HUDEP-2 (cell line): ENCODE results near the gene PGP.

ENCODE experiments used
- DNase-seq, 76 experiments: peaks; one replicate each; lab custom pipeline; 2025; ENCODE audit not compliant: unreplicated experiment in 76 of 76; lab: John Stamatoyannopoulos, UW

The PGP gene

DNA sequence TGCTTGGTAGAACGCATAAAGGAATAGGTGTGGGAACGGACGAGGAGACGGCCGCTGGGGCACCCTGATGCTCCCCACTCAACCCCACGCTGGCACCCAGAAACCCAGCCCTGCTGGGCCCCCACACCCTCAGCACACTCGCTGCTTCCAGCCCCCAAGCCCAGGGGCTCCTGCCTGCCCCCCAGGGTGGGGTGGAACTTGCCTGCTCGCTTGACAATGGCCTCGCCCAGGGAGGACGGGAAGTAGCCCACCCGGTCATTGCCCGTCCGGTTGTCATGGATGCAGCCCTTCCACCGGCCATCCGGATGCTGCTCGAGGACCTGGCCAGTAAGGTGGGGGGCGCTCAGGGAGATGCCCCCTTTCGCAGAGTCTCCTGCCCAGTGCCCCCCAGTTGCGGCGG is 28.1 kb downstream of the PGP start:
- DNase-seq: no peak

DNA sequence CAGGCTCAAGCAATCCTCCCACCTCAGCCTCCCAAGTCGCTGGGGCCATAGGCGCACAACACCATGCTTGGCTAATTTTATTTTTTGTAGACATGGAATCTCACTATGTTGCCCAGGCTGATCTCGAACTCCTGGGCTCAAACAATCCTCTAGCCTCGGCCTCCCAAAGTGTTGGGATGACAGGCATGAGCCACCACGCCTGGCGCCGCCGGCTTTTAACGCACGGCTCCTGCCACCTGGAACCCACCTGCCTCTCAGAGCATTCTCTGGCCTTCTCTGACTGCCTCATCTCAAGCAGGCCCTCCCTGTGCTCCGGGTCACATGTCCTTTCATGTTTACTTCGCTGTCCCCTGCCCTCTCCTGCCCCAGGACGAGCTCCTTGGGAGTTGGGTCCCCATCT is 28.6 kb downstream of the PGP start:
- no peak for DNase-seq

DNA sequence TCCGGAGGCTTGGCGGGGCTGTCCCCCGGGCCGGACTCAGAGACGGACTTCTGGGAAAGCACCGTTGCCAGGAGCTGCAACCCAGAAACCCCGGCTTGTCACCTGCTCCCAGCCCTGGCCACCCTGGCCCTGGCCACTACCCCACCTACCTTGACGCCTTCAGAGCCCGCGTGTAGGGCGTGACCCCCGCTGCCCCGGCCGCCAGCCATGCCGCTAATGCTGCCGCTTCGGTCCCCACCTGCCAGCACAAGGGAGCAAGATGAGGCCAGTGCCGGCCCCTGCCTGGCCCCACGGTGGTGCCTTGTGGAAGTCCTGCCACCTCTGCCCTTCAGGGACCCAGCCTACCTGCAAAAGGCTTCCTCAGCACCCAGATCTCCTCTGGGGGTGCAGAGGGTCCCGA is 29.7 kb downstream of the PGP start:
- DNase-seq: no peak

DNA sequence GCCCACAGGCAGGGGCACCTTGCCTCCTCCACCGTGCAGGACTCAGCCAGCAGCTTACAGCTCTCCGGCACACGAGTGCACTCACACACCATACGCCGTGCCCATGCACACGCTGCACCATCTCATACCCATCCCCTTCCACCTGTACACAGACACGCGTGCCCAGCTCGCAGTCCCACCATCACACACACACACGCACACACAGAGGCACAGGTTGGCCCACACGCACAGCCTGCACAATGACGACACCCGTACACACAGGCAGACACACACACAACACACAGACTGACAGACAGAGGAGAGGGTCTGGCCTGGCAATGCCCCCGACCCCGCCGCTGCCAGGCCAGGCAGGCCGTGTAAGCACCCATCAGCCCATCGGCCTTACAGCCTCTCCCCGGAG is 30.3 kb downstream of the PGP start:
- DNase-seq: no peak

DNA sequence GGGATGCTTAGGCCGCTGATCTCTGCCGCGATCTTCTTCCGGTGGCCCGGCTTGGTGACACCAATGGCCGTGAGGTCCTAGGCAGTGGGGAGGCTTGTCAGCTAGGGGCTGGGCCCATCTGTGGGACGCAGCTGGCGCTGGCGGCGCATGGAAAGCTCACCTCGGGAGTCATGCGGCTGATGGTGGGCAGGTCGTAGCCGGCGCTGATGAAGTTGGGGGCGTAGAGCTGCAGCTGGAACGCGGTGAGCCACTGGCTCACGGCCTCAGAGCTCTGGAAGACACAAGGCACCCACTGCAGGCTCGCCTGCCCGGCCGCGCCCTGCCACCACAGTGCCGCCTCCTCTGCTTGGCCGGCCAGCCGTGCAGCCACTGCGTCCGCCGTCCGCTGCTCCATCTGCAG is 31.0 kb downstream of the PGP start:
- no peak for DNase-seq

DNA sequence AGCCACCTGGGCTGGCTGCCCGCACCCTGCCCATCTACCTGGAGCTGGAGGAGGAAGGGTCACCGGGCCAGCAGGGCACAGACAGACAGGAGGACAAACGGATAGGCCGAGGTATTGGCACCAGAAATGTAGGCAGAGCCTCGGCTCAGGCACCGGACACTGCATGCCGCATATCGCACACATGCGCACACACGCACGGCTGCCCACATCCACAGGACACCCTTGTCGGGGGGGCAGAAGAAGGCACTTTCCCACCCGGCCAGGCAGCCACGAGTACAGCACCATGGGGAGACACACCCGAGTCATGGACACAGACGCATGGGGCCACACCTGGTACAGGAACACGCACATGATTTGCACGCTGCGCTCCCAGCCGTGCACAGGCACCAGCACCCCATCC is 32.7 kb downstream of the PGP start:
- no peak for DNase-seq

DNA sequence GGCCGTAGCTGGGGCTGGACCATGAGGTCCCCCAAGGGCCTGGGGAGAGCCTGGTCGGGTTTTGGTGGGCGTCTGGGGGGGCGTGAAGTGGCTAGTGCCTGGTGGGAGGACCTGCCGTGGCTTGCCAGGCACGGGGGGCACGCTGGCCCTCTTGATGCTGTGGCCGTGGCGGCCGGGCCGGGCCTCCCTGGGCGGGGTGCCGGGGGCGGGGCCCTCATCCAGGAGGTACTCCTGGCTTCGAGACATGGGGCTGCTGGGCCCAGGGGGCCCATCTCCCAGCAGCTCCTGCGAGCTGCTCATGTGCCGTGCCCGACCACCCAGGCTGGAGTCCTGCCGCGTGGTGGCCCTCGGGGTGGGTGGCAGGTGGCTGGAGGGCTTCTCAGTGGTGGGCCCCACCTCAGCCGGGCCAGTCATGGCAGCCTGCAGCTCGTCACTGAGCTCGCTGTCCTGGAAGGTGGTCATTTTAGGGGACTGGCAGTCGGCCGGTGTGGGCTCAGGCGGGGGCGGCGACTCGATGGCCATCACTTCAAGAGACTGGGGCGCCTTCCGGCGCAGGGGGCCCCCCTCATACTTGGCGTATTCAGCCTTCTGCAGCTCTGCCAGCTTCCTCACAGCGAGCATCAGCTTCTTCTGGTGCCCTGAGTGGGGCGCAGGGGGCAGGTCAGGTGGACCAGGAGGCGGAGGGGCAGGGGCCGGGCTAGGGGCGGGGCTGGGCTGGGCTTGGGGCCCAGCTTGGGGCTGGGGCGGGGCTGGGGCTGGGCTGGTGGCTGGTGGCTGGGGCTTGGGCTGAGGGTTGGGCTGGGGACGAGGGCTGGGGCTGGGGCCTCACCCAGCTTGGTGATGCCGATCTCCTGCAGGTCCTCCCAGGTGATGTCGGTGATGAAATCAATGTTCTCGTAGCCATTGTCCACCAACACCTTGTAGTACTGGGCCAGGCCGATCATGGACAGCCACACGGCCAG is 33.4 kb downstream of the PGP start:
- peak in 2 of 76 experiments; percentile 4 to 11 for DNase-seq

DNA sequence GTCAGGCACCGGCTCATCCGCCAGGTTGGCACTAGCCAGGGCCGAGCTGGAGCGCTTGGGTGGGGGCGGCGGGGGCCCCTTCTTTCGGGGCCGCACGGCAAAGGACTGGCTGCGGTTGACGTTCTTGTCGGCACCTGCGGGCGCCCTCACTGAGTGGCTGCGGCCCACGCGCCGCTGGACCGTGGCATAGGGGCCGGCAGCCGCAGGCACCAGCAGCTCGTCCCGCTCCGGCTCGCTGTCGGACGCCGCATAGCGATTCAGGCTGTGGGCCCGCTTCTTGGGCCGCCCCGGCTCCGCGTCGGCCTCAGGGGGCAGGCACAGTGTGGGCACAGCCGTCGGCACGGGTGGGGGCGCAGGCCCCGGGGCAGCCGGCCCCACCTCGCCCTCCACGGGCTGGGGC is 34.2 kb downstream of the PGP start:
- DNase-seq: no peak

DNA sequence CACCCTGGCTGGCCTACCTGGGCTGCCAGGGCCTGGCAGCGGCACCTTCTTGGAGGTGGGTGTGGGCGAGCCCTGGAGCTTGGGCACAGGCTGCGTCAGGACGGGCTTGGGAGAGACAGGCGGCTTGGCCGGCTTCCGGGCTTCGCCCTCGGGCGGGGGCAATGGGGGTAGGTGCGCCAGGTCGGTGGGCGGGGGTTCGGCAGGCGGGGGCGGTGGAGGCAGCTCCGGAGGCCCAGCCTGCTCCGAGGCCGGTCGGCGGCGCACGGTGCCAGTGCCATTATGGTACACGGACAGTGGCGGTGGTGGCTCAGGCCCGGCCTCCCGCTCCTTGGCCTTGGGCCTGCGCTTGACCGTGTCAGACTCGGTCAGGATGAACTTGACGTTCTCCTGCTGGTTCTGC is 35.1 kb downstream of the PGP start:
- DNase-seq: no peak

DNA sequence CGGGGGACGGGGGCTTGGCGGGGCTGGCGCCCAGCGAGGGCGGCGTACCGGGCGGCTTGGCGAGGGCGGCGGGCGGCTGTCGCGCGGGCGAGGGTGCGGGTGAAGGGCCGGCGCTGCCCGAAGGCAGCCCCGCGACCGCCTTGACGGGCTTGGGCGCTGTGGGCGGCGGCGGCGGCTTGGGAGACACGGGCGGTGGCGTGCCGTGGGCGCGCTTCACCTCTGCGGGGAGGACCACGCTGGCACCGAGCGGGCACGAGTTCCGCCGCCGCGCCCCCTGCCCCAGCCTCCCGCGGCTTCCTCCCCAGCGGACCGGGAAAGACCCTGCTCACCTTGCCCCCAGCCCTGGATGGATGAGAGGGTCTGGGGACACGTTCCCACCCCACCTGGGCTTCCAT is 35.5 kb downstream of the PGP start:
- DNase-seq: no peak

DNA sequence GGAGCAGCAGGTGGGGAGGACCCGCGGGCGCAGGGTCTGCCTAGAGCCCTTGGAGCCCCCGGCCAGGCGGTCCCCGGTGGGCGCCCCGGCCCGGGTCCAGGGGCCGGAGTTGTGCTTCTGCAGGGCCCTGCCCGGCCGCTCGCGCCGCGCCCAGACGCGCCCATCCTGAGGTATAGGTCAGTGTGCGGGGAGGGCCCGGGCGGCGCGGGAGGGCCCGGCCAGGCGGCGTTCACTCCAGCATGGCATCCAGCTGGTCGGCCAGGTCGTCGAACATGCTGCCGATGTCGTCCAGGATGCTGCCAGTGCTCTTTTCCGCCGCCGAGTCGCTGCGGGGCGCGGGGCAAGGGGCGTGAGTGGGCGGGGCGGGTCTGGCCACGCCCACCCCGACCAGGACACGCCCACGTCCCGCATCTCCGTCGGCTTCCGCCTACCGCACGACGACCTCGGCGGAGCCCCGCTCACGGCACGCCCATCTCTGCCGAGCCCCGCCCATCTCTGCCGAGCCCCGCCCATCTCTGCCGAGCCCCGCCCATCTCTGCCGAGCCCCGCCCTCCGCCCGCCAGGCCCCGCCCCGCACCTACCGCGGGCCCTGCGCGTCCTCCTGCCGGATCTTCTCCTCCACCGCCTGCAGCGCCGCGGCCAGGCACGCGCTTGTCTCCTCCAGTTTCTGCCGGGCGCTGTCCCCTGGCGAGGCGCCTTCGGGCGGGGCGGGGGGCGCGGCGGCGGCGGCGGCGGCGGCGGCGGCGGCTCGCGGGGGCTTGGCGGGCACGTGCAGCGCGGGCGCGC is 36.1 kb downstream of the PGP start:
- DNase-seq: peak in 54 of 76 experiments; percentile 7 to 74 (median 50)

DNA sequence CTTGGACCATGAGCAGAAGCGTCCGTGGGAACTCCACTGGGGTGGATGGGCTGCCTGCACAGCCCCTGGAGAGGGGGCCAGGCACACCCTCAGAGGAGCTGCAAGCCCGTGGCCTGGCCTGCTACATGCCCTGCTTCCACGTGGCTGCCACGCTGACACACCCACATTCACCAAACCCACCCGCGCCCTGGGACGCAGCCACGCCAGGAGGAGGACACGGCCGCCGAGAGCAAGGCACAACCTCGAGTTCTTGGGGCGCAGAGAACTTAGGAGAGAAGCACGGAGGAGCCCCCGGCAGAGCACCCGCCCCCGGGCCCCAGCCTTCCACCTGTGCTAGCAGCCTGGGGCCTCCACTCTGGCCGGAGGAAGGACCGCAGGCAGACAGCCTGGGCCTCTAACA is 37.1 kb downstream of the PGP start:
- no peak for DNase-seq

DNA sequence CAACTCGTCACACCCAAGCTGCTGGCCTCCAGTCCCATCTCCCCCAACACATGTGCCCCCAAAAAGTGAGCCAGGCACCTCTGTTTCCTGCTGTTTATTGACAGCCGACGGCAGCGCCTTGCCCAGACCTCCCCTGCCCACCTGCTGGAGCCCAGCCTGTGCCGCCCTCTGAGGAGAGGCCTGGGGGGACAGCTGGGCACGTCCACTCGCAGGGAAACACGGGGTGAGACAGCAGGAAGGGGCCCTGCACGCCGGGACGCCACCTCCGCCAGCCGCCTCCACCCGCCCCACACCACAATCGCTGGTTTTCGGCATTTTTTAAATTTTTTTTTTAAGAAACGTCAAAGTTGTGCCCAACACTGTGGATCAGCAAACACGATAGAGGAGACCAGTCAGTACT is 37.5 kb downstream of the PGP start:
- DNase-seq: no peak

DNA sequence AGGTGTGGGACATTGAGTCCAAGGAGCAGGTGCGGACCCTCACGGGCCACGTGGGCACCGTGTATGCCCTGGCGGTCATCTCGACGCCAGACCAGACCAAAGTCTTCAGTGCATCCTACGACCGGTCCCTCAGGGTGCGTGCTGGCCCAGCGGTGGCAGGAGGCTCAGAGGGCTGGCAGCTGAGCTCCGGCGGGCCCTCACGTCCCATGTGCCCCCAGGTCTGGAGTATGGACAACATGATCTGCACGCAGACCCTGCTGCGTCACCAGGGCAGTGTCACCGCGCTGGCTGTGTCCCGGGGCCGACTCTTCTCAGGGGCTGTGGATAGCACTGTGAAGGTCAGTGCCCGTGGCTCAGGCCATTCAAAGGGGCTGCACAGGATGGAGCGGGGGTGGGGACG is 38.6 kb downstream of the PGP start:
- DNase-seq: no peak

DNA sequence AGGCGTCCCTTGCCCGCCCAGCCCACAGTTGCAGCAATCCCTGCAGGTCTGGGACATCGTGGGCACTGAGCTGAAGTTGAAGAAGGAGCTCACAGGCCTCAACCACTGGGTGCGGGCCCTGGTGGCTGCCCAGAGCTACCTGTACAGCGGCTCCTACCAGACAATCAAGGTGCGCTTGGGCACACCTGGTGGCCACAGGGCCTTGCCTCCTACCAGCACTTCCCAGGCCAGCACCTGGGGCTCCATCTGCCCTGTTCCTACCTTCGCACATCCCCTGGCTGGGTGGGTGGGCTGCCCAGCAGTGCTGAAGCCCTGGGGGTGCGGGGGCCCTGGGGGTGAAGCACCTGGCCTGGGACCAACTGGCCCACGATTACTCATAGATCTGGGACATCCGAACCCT is 39.2 kb downstream of the PGP start:
- no peak for DNase-seq

DNA sequence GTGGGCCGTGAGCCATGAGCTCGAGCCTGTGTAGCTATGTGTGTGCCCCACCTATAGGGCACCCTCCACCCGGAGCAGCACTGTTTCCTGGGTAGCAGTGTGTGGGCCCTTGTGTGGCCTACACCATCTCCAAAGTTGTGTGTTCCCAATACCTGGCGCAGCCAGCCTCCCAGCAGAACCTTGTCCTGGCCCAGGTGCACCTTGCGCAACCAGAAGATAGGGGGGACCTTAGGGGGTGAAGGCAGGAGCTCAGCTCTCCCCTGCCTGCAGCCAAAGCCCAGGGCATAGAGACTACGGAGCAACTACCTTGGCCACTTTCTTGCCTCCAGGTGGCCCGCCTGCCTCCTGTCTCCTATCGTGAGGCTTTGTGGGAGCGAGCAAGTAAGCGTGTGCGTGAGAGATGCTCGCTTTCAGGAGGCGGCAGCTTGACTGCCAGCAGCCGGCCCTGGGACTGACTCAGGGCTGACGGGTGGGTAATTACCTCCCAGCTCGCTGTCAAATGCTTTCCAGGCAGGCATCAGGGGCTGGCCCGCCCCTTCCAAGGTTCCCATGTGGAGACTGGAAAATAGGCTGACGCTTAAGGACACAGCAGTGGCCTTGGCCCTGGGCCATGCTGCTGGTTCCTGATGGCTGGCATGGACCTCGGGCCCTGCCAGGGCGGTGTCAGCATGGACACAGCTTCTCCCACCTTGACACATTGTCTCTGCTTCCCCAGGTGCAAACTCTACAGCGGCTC is 40.1 kb downstream of the PGP start:
- no peak for DNase-seq

DNA sequence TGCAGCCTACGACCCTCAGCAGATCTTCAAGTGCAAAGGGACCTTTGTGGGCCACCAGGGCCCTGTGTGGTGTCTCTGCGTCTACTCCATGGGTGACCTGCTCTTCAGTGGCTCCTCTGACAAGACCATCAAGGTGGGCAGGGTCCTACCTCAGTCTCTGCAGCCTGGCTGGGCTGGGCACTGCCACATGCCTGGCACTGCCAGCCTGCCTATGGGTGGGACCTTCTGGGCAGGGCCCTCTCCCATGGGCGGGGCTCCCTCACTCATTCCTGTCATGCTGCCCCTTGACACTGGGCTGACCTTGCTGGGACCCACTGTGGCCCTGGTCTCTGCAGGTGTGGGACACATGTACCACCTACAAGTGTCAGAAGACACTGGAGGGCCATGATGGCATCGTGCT is 40.7 kb downstream of the PGP start:
- no peak for DNase-seq

DNA sequence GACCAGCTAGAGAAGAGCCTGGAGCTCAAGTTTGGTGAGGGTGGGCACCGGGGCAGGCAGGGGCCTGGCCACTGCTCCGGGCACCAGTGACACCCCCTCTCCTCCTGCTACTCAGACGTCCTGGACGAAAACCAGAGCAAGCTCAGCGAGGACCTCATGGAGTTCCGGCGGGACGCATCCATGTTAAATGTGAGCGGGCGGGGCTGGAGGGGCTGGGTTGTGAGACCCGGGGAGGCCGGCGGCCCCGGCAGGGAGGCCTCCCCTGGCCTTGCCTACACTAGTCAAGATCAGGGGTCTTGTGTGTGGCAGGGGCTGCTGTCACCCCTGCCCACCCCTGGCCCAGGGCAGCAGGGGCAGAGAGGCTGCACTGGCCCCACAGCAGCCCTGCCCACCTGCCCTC is 41.3 kb downstream of the PGP start:
- no peak for DNase-seq

DNA sequence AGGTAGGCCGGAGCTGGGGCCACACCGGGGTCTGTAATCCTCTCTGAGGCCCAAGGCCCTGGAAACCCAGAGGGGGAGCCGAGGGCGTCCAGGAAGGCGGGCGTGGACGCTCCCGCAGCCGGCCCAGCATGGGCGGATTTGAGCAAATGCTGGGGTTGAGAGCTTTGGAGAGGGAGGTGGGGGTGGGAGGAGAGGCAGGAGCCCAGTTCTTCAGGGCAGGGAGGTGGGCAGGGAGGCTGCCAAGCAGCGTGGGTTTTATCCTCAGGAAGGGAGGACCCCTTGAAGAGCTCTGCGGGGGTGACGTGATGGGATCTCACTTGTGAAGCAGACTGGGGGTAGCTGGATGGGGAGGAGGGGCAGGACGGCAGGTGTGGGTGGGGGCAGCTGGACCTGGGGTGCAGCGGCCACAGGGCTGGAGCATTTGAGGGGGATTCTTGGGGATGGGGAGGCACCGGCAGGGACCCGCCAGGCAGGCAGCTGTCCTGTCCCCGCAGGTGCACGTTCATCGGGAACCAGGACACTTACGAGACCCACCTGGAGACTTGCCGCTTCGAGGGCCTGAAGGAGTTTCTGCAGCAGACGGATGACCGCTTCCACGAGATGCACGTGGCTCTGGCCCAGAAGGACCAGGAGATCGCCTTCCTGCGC is 41.8 kb downstream of the PGP start:
- DNase-seq: no peak

DNA sequence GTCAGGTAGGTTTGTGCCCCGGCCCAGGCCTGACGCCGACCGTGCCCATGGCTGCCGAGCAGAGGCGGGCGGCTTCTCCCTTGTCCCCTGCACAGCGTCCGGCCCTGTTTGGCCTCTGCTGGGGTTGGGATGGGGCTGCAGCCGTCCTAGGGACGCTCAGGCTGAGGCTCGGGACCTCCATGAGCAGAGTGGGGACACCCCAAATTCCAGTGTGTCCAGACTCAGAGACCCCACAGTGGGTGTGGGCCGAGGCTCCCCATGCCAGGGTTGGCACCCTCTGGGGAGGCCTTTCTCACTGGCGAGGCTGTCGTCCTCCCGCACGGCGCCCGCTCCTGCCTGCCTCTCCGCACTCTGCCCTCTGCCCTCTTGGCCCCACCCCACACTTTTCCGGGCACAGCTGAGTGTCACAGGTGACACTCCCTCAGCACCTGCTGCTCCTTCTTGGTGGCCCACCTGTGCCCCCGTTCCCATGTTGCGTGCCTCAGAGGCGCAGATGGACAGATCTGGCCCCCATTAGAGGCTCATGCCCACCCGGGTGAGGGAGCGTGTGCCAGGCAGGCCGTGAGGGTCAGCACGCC is 43.0 kb downstream of the PGP start:
- DNase-seq: no peak
